HG02798 (cell line): ENCODE data around the gene GABBR2.

Experiments
- ATAC-seq: cut with Tn5 transposase; IDR thresholded peaks from one replicate; pipeline ENCODE4 v1.9.1; 2021; ENCODE audit warnings: mild to moderate bottlenecking; ENCODE audit not compliant: unreplicated experiment, poor library complexity

GABBR2 gene

GRCh38 chr9:98555651-98556465, 152.9 kb downstream of the GABBR2 start:
- ATAC-seq = no peak

- no peak for ATAC-seq
These were observed 154.0 kb downstream of the GABBR2 start for GRCh38 chr9:98554752-98555151.

GRCh38 chr9:98552331-98552730, 156.4 kb downstream of the GABBR2 start:
- ATAC-seq = no peak

GRCh38 chr9:98551511-98552286, 157.0 kb downstream of the GABBR2 start:
- no peak for ATAC-seq

GRCh38 chr9:98550206-98550820, 158.4 kb downstream of the GABBR2 start:
- ATAC-seq = no peak

GRCh38 chr9:98549401-98549800, 159.3 kb downstream of the GABBR2 start:
- ATAC-seq = no peak

- no peak for ATAC-seq
These were observed 161.1 kb downstream of the GABBR2 start for GRCh38 chr9:98547606-98548005.

- ATAC-seq = no peak
These were observed 163.7 kb downstream of the GABBR2 start for GRCh38 chr9:98545021-98545420.

- ATAC-seq = no peak
These were observed 167.0 kb downstream of the GABBR2 start for GRCh38 chr9:98541684-98542230.

- ATAC-seq = no peak
These were observed 168.3 kb downstream of the GABBR2 start for GRCh38 chr9:98540476-98540875.

GRCh38 chr9:98539954-98540353, 168.8 kb downstream of the GABBR2 start:
- no peak for ATAC-seq

- ATAC-seq = no peak
These were observed 170.1 kb downstream of the GABBR2 start for GRCh38 chr9:98538626-98539031.

- ATAC-seq = no peak
These were observed 170.5 kb downstream of the GABBR2 start for GRCh38 chr9:98538203-98538602.

GRCh38 chr9:98536542-98537173, 172.1 kb downstream of the GABBR2 start:
- no peak for ATAC-seq

- no peak for ATAC-seq
These were observed 174.9 kb downstream of the GABBR2 start for GRCh38 chr9:98533866-98534265.

- ATAC-seq = no peak
These were observed 175.6 kb downstream of the GABBR2 start for GRCh38 chr9:98533132-98533531.

- no peak for ATAC-seq
These were observed 176.2 kb downstream of the GABBR2 start for GRCh38 chr9:98532574-98532973.

GRCh38 chr9:98532147-98532546, 176.6 kb downstream of the GABBR2 start:
- ATAC-seq = no peak

- no peak for ATAC-seq
These were observed 177.8 kb downstream of the GABBR2 start for GRCh38 chr9:98530806-98531386.

GRCh38 chr9:98530275-98530674, 178.5 kb downstream of the GABBR2 start:
- ATAC-seq = no peak
